Neural cell (in vitro differentiated cells): ENCODE data around the gene PWP2. TPM values are rescaled to one million over a fixed set of nuclear protein-coding genes. Genes with fewer than 3 reads are reported as not detected.
"Not testable (repeated sequence)": the region's sequence is repeated elsewhere in the genome, so short reads cannot be mapped to it uniquely, and the experiment has no call there.

ENCODE experiments used
- H2AFZ ChIP-seq: fragments of 200-600, 300-800 bp; sonication (generic), shearing (Covaris generic); 2 replicates; pipeline ENCODE4 v1.6.0; 2014; ENCODE audit warnings: low read depth, mild to moderate bottlenecking, antibody characterized with exemption, low read length, moderate library complexity
- H3F3A ChIP-seq: fragments of 200-600 bp; shearing (Covaris generic); 2 replicates; pipeline ENCODE4 v1.6.1; 2016; ENCODE audit warnings: mild to moderate bottlenecking, moderate library complexity, mixed read lengths, antibody characterized with exemption, low read length; ENCODE audit not compliant: insufficient read depth, poor library complexity, severe bottlenecking
- H3K27ac ChIP-seq: fragments of 200-600, 300-800 bp; sonication (generic), shearing (Covaris generic); 2 replicates; pipeline ENCODE4 v1.5.1; 2014; ENCODE audit warnings: mild to moderate bottlenecking, low read length, moderate library complexity
- H3K27me3 ChIP-seq: fragments of 300-800, 200-600 bp; sonication (generic), shearing (Covaris generic); 2 replicates; pipeline ENCODE4 v1.6.0; 2014; ENCODE audit warnings: mild to moderate bottlenecking, low read depth, low read length, moderate library complexity; ENCODE audit not compliant: insufficient read depth
- H3K36me3 ChIP-seq: fragments of 300-800, 200-600 bp; sonication (generic), shearing (Covaris generic); 2 replicates; pipeline ENCODE4 v1.5.1; 2014; ENCODE audit warnings: mild to moderate bottlenecking, antibody characterized with exemption, low read length, moderate library complexity; ENCODE audit not compliant: insufficient read depth
- H3K4me2 ChIP-seq: fragments of 300-800, 200-600 bp; sonication (generic), shearing (Covaris generic); 2 replicates; pipeline ENCODE4 v1.6.0; 2014; ENCODE audit warnings: mild to moderate bottlenecking, low read length
- H3K4me3 ChIP-seq: fragments of 300-800, 200-600 bp; sonication (generic), shearing (Covaris generic); 2 replicates; pipeline ENCODE4 v1.5.1; 2014; ENCODE audit warnings: mild to moderate bottlenecking, low read length, moderate library complexity
- H3K79me2 ChIP-seq: fragments of 200-600 bp; shearing (Covaris generic); replicated peaks from 2 replicates; pipeline ENCODE4 v1.6.0; 2014; ENCODE audit warnings: mild to moderate bottlenecking, low read length, moderate library complexity; ENCODE audit not compliant: insufficient read depth
- H3K9ac ChIP-seq: fragments of 300-800, 200-600 bp; sonication (generic), shearing (Covaris generic); 2 replicates; pipeline ENCODE4 v1.6.1; 2016; ENCODE audit warnings: mild to moderate bottlenecking, low read length, mixed read lengths
- H3K9me2 ChIP-seq: fragments of 200-600 bp; shearing (Covaris generic); 2 replicates; pipeline ENCODE4 v1.6.1; 2016; ENCODE audit warnings: mild to moderate bottlenecking, low read length, mixed read lengths; ENCODE audit not compliant: insufficient read depth
- H3K9me3 ChIP-seq: fragments of 200-600, 300-800 bp; sonication (generic), shearing (Covaris generic); 2 replicates; pipeline ENCODE4 v1.6.1; 2016; ENCODE audit warnings: mild to moderate bottlenecking, mixed run types, low read length, moderate library complexity, mixed read lengths
- H4K20me1 ChIP-seq: fragments of 200-600 bp; shearing (Covaris generic); 2 replicates; pipeline ENCODE4 v1.6.1; 2016; ENCODE audit warnings: mild to moderate bottlenecking, mixed run types; ENCODE audit not compliant: insufficient read depth
- polyA plus RNA-seq: library from polyadenylated mRNA; depleted of rRNA; stranded (reverse); fragments of >200 nt; gene quantifications from 2 replicates; pipeline ENCODE4 v1.2.3, GENCODE V29; 2014

The PWP2 gene
- polyA plus RNA-seq, 1 donor from 2014 or later: 1.7 TPM

DNA sequence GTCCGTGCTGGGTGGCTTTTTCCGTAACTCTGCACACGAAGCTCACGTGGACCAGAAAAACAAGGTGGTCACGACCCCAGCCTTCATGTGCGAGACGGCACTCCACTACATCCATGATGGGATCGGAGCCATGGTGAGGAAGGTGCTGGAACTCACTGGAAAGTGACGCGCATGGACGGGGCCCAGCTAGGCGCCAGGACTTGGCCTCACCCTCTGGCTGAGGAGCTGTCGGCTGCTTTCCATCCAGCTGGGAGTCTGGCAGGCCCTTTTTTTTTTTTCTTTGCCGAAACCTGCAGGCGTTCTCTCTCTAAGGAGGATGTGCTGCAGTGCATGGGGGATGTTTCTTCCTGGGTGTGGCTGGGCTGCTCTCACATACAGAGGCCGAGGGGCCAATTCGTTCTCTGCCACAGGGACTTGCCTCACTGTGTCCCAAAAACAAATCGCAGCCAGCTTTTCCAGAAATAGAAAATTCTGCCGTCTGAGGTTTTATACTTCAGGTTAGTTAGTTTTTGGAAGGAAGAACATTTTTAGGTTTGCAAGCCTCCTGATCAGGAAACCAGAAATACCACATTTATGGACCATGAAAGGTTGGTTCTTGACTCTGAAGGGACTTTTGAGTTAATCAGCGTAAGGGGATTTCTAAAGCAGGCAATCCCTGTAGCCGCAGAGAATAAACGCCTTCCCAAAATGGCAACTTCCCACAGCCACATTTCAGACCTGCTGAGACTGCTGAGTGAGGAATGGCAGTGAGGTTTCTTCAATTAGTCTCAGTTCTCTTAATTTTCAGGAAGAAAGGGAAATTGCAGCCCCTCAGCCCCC lies 37.8 kb downstream of the PWP2 start:
- H2AFZ ChIP-seq, H3K9ac ChIP-seq, H3K36me3 ChIP-seq, H4K20me1 ChIP-seq, H3K79me2 ChIP-seq, H3K9me2 ChIP-seq, H3F3A ChIP-seq, H3K27me3 ChIP-seq, H3K27ac ChIP-seq, H3K9me3 ChIP-seq, H3K4me3 ChIP-seq, H3K4me2 ChIP-seq: not testable (repeated sequence)

DNA sequence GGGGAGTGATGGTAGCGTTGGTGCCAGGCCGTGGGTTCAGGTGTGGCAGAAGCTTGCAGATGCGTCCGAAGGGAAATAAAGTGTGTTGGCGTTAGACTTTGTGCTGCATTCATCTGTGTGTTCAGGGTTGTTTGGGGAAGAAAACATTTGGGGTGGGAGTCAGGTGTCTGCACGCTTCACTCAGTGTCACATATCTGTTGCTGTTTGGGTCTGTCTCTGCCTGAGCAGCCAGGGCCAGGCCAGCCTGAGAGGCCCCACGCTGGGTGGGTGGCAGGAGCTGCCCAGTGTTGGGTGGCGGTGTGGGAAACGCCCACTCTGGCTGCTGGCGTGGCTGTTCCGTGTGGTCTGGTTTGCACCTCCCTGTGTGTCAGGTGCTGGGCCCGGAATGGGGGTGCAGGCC lies 38.4 kb downstream of the PWP2 start:
- H4K20me1 ChIP-seq, H3K27me3 ChIP-seq, H3K36me3 ChIP-seq, H2AFZ ChIP-seq, H3K27ac ChIP-seq, H3F3A ChIP-seq, H3K9me2 ChIP-seq, H3K4me2 ChIP-seq, H3K79me2 ChIP-seq, H3K9me3 ChIP-seq, H3K4me3 ChIP-seq, H3K9ac ChIP-seq: not testable (repeated sequence)

DNA sequence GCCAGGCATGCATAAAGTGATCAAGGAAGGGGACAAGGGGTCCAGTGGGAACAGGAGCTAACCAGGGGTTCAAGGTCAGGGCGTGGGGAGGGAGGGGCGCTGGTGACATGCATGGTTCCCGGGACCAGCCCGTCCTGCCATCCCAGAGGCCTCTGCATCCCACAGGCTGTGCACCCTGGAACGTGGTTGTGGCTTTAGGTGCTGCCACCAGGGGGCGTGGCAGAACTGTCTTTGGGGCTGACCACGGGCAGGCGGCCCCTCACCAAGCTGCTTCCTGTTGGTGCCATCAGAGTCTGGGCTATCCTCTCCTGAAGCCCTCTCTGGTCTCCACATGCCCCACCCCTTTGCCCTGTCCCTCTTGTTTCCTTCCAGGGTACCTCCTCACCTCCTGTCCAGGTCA lies 39.9 kb downstream of the PWP2 start:
- not testable (repeated sequence) for H4K20me1 ChIP-seq, H3K4me2 ChIP-seq, H3K27ac ChIP-seq, H3K9ac ChIP-seq, H3K9me3 ChIP-seq, H3K4me3 ChIP-seq, H2AFZ ChIP-seq, H3K9me2 ChIP-seq, H3K36me3 ChIP-seq, H3F3A ChIP-seq, H3K27me3 ChIP-seq, H3K79me2 ChIP-seq

DNA sequence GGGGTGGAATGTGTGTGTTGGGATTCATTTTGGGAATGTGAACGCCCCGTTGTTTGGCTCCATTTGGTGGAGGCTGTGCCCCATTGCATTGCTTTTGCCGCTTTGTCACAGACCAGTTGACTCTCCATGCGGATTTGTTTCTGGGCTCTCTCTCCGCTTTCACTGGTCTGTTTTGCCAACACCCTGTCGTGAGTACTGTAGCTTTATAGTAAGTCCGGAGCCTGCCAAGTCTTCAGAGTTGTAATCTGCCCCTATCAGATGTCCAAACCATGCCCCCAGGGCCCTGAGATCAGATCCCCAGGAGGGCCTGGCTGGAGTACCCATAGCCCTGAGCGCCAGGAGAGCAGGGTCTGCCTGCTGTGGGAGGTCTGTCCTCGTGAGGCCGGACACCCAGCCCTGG lies 43.1 kb downstream of the PWP2 start:
- not testable (repeated sequence) for H3K4me2 ChIP-seq, H3K27me3 ChIP-seq, H3K9me2 ChIP-seq, H4K20me1 ChIP-seq, H3K9me3 ChIP-seq, H3K27ac ChIP-seq, H3K9ac ChIP-seq, H3K79me2 ChIP-seq, H2AFZ ChIP-seq, H3K4me3 ChIP-seq, H3K36me3 ChIP-seq, H3F3A ChIP-seq

DNA sequence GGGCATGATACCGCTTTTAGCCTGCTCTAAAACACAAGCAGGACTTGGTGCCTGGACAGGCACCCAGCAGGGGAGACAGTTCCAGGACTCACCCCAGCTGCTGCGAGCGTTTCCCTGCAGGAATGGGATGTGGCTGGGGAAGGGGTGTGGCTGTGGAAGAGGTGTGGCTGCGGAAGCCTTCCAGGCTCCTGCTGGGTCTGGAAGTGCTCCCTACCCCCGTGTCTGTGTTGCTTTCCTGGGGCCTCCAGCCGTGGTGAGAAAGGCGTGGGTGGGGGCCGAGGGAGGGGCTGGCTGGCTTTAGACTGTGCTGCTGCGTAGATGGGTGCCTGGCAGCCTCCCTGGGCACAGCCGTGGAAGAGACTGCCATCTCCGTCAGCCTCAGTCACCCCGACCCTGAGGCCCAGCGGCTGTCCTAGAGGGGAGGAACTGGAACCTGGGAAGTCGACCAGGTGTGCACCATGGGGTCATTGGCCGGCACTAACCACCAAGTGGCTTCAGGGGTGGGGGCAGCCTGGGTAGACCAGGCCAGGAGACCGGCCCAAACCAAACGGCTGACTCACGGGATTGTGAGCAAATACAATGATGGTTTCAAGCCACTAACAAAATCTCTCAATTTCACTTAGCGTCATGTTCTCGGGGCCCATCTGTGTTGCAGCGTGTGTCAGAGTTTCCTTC lies 46.2 kb downstream of the PWP2 start:
- not testable (repeated sequence) for H3K9ac ChIP-seq, H3K27me3 ChIP-seq, H3K79me2 ChIP-seq, H2AFZ ChIP-seq, H4K20me1 ChIP-seq, H3F3A ChIP-seq, H3K27ac ChIP-seq, H3K9me3 ChIP-seq, H3K9me2 ChIP-seq, H3K4me2 ChIP-seq, H3K36me3 ChIP-seq, H3K4me3 ChIP-seq

DNA sequence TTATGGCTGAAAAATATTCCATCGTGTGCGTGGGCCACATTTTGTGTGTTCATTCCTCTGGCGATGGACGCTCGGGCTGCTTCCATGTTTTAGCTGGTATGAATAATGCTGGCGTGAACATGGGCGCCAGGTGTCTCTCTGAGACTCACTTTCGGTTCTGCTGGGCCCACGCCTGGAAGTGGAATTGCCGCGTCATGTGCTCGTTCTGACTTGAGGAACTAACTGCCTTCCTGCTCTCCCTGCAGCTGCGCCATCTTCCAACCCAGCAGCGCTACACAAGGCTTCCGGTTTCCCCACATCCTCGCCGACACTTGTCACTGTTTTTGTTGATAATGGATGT lies 46.7 kb downstream of the PWP2 start:
- H3K4me3 ChIP-seq, H3K79me2 ChIP-seq, H3K9me2 ChIP-seq, H3K9me3 ChIP-seq, H3K9ac ChIP-seq, H3K36me3 ChIP-seq, H2AFZ ChIP-seq, H3K27ac ChIP-seq, H4K20me1 ChIP-seq, H3F3A ChIP-seq, H3K27me3 ChIP-seq, H3K4me2 ChIP-seq: not testable (repeated sequence)

DNA sequence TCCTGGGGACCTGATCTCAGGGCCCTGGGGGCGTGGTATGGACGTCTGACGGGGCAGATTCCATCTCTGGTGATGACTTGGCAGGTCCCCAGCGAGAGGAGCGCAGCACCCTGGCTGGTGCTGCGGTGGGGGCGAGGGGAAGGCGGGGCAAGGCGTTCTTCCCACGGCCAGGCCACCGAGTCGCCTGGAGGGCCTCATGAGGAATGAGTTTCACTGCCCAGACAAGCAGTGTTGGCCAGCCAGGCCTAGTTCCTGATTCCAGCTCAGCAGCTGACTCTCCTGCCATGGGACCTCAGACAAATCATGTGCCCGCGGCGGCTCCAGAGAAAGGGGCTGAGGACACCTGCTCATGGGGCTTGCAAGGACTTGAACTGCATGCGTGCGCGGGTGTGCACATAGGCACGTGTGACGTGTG lies 47.6 kb downstream of the PWP2 start:
- H3K79me2 ChIP-seq, H3K27ac ChIP-seq, H3F3A ChIP-seq: not testable (repeated sequence)

More for the DNA sequence above, 47.6 kb downstream of the PWP2 start:
- H3K36me3 ChIP-seq, H4K20me1 ChIP-seq, H3K27me3 ChIP-seq, H3K9ac ChIP-seq, H3K9me2 ChIP-seq, H3K4me3 ChIP-seq, H3K9me3 ChIP-seq, H3K4me2 ChIP-seq, H2AFZ ChIP-seq: not testable (repeated sequence)
